Activated effector memory CD4-positive, alpha-beta T cell treated with Interleukin-2 at 50 U/mL for 16 hours (primary cell): ENCODE measurements around the gene PPP1R12B.
A peak's percentile ranks its signal among the peaks of the same experiment; 100 is the strongest.
"Not testable (repeated sequence)": the region's sequence is repeated elsewhere in the genome, so short reads cannot be mapped to it uniquely, and the experiment has no call there.

Experiments
- DNase-seq: peaks from one replicate; pipeline ENCODE4 v3.0.0-alpha.2; 2020

The PPP1R12B gene

DNA sequence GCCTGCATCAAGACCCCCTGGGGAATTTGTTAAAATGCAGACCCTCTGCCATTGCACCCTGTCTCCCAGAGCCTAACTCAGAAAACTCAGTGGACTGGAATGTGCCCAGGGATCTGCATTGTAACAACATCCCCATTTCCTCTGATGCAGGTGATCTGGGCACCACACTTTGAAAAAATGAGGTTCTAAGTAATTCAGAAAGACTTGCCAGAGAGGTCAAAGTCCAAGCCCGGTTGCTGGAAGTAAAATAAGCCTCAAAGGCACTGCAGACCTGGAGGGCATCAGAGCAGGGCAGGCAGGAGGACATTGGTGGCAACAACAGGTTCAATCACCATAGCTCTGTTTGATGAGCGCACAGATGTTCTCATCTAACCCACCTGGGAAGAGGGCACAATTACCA lies 271.0 kb downstream of the PPP1R12B start:
- DNase-seq, result no peak

DNA sequence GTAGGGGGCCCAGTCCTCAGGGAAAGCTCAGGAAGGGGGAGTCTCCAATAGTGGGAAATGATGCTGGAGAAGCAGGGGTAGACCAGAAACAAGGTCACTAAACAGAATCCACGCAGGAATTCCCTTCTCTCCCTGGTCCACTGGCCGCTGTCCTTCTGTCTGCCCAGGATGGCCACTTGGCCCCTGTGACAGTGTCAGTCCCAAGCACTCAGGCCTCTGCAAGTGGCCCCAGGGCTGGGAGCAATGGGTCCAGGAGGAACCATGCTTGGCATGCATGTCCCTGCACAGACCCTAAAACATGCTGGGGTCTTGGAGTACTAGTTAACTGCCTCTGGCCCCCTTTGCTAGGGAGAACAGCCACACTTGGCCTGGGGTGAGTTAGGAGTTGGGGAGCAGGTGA lies 271.5 kb downstream of the PPP1R12B start:
- not testable (repeated sequence) for DNase-seq

DNA sequence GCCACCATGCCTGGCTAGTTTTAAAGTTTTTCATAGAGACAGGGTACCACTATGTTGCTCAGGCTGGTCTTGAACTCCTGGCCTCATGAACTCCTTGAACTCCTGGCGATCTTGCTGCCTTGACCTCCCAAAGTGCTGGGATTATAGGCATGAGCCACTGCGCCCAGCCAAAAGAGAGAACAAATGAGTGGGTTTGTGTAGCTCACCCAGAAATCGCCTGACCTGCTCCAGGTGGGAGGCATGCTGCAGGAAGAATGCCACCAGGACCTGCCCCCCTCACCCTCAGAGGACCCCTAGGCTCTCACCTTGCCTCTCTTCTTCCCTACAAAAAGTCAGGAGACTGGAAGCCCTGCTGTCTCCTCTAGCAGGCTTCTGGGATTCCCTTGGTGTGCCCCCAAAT lies 272.9 kb downstream of the PPP1R12B start:
- DNase-seq, result no peak

DNA sequence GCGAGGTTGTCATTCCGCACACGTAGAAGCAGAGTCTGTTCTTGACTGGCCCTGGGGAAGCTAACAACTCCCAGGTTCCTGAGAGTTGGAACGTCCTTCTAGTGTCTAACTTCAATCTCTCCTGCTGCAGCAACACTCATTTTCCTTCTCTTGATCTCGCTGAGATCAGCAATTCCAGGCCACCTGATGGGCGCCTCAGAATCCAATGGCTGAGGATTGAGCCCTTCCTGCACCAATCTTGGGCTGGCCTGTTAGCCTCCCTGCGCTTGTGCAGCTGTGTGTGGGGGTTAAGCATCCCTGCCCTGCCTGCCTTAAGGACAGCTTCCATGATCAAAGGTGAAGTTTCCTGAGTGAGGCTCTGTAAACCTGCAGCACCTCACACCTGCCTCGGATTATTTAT lies 273.9 kb downstream of the PPP1R12B start:
- DNase-seq, result no peak

DNA sequence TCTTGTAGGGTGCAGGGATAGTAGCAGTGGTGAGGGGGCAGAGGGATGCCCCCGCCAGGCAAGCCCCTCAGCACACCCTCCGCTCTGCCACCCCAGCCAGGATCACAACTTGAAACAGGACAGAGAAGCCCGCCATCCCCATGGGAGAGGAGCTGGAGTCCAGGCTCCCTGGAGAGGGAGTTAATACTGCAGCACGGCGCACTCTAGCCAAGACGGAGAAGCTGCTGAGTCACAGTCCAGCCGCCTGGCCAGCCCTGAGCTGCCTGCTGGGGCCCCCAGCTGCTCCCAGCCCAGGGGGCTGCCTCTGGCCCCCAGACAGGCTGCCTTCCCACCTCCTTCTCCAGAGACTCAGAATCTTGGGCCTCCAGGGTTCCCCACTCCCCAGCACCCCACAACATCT lies 274.6 kb downstream of the PPP1R12B start:
- DNase-seq, result no peak

DNA sequence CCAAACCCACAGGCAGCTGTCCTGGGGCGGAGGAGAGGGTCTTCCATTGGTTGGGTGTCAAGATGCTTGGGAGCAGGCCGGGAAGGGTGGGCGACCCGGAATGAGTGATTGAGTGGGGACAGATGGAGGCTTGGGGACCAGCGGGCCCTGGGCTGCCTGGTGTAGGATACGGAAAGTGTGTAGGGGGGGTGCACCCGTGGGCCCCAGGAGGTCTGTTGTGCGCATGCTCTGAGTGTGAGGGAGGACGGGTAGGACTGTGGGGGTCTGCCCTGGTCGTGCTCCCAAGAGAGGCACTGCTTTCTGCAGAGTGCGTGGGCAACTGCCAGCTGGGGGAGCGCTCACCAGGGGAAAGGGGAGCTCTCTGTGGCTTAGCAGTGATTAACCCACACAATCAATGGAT lies 275.0 kb downstream of the PPP1R12B start:
- DNase-seq, result not testable (repeated sequence)

DNA sequence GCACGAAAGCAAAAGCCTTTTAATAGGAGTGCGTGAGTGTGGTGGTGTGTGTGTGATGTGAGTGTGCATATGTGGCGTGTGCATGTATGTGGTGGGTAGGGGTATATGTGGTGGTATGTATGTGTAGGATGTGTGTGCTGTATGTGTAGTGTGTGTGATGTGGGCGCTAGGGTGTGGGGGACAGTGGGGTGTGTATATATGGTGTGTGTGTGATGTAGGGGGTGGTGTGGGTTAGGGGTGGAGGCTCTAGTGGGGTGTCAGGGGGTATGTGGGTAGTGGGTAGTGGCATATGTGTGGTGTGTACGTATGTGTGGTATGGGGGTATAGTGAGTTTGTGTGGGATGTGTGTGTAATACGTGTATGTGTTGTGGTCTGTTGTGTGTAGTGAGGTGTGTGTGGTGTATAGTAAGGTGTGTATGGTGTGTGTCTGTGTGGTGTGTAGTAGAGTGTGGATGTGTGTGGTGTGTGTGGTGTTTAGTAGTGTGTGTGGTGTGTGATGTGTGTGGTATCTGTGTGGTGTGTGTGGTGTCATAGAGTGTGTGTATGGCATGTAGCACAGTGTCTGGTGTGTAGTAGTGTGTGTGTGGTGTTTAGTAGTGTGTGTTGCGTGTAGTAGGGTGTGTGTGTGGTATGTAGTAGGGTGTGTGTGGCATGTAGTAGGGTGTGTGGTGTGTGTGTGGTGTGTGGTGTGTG lies 275.7 kb downstream of the PPP1R12B start:
- DNase-seq, result no peak

DNA sequence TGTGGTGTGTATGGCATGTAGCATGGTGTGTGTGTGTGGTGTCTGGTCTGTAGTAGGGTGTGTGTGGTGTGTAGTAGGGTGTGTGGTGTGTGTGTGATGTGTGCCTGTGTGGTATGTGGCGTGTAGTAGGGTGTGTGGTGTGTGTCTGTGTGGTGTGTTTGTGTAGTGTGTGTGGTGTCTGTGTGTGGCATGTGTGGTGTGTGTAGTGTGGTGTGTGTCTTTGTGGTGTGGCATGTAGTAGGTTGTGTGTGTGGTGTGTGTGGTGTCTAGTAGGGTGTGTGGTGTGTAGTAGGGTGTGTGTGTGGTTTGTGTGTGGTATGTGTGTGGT lies 276.2 kb downstream of the PPP1R12B start:
- no peak for DNase-seq

DNA sequence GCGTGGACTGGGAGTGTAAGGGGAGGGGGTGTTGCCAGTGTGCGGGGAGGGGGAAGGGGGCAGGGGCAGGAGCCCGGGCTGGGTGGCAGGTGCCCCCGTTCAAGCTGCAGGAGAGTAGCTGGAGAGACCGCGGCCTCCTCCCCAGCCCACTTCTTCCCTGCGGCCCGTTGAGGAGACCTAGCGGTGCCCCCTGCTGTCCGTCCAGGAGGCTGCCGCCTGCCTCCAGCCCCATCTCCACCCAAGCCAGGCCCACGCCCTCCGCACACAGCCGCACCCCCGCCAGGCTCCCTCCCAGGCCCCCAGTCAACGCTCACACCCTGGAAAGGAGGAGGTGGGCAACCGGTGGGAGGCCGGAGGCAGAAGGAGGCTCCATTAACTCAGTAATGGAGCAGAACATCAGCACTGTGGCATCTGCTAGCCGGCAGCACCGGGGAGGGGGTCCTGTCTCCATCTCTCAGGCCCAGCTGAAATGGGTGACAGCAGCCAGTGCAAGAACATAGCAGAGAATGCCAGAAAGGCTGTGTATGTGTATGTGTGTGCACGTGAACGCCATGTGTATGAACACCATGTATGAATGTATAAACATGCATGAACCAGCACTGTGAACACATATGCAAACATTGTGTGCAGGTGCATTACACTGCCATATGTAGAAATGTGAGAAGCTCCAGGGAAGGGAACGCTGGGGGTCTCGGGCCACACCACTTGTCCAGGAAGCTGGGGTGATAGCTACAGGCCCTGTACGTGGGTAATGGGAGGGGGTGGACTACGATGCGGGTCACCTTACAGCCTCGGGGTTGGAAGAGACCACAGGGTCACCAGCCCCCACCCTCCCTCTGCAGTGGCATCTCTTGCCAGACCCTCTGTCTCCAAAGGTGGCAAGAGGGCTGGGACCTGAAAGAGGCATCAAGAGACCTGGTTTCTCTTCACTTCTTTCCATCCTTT lies 277.2 kb downstream of the PPP1R12B start:
- peak; percentile 44 for DNase-seq

DNA sequence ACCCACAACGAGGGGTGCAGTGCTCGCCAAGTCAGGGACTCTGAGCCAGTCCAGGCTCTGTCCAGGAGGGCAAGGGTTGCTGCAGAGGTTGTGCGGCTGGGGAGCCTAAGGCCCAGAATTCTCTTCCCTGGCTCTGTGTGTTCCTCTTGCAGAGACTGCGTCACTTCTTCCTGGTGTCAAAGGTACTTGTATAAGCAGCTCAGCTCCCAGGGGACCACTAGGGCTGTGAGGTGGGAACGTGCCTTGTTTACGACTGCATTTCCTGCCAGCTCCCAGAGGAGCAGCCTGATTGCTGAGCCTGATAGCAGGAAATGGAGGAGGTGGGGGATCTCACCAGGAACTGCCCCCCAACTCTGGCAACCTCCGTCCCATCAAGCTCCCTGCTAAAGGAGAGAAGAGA lies 278.5 kb downstream of the PPP1R12B start:
- not testable (repeated sequence) for DNase-seq

DNA sequence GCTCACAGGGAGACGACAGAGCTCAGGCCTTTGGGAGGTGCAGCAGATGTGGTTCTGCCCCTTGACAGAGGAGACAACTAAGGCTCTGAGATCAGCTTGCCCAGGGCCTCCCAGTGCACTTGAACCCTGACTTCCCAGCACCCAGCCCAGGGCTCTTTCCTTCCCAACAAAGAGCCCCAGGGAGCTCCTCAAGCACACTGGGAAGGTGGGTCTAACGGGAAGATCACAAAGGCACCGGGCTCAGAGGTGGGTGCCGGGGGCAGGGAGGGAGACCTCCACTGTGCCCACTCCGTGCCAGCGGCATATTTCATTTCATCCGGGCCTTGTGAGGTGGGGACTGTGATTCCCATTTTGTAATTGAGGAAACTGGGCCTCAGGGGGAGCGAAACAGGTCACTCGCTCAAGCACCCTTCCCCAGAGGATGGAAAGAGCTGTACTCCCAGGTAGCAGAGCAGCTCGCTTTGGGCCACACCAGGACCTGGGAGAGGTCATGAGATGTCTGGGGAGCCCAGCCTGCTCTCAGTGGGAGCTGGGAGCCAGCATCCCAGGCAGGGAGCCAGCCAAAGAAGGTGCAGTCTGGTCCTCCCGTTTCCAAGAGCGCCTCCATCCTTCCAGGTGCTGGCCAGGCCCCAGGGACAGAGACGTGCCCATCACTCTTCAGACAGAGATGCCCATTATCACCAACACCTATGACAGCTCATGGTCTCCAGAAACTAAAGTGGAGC lies 279.5 kb downstream of the PPP1R12B start:
- DNase-seq, result no peak

DNA sequence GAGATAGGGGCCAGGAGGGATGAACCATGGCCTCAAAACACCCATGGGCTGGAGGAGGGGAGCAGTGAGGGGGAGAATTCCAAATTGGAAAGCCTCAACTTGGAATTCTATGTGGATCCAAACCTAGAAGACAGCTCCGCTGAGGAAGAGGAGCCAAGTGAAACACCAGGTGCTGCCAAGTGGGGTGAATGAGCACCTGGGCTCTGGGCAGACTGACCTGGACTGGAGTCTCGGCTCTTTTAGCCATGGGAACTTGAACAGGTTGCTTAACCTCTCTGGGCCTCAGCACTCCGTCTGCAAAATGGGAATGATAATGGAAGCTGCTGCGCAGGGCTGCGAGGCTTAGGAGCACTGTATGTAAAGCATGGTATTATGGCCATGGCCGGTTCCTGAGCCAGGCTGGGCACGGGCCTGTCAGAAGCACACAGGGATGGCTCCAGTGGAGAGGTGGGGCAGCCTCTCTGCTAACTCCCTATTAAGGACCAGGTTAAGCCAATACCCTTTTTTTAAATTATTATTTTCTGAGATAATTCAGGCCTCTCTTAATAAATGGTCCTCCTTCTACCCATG lies 280.2 kb downstream of the PPP1R12B start:
- DNase-seq, result no peak

DNA sequence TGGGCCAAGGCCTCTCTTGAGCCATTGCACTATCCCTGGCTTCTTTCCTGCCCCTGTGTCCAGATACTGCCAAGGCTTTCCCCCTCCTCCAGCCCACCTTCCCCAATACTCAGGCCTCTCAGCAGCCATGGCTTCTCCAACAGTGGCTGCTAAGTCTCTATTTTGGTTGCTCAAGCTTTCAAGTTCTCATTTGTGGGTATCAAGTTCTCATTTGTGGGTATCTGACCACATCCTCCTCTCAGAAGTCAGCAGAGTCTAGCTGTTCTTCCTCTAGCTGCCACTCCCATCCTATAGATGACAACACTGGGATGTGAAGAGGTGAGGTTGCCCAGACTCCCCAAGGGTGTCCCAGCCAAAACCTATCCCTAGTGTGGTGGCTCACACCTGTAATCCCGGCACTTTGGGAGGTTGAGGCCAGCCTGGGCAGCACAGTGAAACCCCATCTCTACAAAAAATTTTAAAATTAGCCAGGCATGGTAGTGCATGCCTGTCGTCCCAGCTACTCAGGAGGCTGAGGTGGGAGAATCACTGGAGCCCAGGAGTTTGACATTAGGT lies 280.8 kb downstream of the PPP1R12B start:
- not testable (repeated sequence) for DNase-seq

DNA sequence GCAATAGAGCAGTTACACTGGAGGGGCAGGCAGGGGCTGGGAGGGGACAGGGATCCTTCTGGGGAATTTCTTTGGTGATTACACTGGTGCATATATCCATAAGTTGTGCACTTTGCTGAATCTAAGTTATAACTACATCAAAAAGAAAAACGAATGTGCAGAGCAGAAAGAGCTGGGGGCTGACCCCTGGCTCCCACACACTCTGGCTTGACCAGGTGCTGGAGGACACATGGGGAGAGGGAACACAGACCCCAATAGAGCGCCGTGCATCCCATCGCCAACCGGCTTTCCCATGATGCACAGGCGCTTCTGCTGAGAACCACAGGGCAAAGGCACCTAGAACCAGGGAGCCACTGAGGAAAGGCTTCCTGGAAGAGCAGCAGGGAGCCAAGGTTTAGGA lies 281.6 kb downstream of the PPP1R12B start:
- not testable (repeated sequence) for DNase-seq

DNA sequence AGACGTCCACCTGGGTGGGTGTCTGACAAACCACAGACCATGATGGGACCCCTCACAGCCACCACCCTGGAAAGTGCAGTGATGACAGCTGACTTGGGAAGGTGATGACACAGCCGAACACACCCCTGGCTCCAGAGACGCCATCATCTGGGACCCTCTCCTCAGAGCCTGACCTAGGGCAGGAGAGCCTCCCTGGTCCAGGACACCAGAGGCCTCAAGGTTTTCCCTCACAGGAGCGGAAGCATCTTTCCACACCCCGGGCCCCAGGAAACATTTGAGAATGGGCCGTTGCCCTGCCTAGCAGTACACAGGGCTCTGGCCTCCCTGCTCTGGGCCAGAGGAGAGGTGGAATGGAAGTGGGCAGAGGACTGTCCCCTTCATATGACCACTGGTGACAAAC lies 282.0 kb downstream of the PPP1R12B start:
- no peak for DNase-seq

DNA sequence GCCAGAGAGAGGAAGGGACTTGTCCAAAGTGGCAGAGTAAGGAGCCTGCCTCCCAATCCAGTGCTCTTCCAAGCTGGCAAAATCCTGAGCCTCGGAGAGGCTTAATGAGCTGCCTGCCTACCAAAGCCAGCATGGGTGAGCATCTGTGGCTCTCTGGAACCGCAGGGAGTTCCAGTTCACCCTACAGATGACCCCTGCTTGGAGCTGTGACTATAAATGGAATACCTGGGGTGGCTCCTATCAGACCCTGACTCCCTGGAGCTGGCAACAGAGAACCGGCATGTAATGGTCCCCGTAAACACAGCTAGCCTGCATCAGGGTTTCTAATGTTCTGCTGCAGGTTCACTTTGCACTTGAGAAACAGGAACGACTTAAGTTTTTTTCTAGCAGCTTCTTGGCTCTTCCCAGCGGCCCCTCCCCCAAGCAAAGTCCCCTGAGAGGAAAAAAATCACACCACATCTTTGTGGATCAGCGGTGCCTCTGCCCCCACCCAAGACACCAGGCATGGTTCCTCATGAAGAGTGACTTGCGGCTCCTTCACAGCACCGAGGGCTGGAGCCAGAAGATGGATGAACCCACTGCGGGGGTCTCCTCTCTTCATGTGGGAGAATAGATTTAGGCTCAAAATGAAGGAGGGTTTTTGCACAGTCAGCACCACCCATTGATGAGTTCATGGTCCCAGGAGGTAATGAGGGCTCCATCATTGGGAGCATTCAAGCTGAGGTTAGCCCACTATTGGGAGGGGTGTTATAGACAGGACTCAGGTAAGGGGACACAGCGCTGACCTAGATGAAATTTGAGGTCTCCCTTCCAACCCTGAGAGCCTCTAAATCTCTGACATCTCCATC lies 282.8 kb downstream of the PPP1R12B start:
- DNase-seq, result no peak

DNA sequence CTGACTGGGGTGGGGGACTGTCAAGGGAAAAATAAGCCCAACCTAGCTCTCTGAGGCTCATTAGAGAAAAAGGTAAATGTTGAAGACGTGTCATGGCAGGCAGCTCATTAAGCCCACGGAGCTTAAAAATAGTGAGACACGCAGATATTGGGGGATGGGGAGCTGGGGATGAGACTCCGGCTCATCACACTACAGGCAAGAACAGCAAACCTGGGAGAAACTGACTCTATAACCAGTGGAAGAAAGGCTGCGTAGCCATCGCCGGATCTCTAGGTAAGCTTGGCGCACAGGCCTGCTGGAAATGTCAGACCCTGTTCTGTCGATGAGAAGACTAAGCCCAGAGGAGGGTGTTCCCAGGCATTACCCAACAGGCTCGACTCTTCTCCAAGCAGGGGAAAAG lies 283.7 kb downstream of the PPP1R12B start:
- no peak for DNase-seq

DNA sequence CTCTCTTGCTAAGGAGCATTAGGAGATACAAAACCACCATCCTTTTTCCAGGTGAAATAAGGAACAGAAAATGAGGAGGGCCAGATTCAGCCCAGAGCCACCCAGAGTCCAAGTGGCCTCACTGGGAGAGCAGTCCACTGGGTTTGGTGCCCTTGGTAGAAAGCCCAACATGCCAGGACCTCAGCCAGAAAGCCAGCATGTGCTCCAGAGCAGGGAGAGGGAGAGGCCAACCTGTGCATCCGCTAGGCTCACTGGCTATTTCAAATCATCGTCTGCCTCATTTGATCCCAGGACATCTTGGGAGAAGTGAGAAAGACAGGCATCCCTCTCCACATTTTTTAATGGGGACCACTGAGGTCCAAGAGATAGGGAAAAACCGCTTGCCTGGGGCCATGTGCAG lies 287.7 kb downstream of the PPP1R12B start:
- DNase-seq, result not testable (repeated sequence)

DNA sequence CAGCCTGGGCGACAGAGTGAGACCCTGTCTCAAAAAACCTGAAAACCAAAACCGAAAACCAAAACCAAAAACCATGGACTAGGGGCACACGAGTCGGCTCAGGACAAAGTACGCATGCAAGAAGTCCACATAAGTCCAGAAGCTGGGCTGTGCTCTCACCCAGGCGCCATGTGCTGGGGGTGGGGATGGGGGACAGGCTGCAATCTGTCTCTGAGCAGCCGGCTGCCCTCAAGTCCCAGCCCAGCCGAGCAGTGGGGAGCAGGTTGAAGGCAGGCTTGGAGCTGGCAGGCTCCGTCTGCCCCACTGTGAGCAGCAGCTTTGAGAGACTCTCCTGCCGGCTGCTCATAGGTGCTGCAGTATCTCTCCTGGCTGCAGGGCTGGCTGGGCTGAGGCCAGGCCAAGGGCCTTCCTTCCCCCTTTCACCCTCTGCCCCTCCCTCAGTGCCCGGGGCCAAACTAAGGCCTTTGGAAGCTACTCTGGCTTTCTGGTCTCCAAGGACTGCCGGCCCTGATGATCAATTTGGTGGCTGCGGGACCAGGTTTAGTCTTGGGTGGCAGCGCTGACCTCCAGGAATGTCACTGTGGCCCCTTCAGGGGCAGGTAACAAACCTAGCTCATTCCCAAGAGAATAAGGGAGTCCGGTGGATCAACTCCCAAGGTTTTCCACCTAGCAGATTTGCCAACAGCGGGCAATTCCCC lies 289.0 kb downstream of the PPP1R12B start:
- not testable (repeated sequence) for DNase-seq

DNA sequence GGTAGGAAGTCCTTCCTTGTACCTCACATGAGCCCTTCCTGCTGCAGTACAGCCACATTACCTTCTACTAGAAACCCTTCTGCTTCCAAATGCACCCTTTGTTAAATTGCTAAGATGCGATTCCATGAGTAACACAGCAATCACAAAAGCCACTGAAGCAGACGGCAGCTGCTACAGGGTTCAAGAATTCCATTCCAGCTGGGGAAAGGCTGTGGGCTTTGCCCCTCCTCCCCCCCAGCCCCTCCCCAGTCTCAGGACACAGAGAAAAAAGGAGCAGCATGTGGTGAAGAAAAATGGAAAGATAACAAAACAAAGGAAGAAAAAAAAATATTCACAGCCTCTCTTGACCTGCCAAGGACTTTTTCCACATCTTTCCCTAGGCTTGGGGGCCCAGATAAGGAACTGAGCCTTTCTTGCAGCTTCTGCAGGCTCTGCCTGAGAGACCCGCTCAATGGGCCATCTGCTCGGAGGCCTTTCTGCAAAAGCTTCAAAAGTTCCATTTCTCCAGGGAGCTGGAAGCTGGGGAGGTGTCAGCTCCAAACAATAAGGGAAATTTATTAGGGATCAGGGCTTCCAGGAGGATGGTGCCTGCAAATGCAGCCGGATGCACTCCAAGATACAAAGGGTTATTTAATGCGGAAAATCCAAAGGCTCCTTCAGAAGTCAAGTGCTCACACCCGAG lies 289.7 kb downstream of the PPP1R12B start:
- no peak for DNase-seq
